Activated naive CD4-positive, alpha-beta T cell treated with Interleukin-2 at 50 U/mL for 16 hours (primary cell): ENCODE measurements around the gene PLXDC2.

ENCODE experiments used
- DNase-seq: peaks from one replicate; pipeline ENCODE4 v3.0.0-alpha.2; 2020

The PLXDC2 gene

GRCh38 chr10:19817231-19817933, 1.1 kb downstream of the PLXDC2 start:
- DNase-seq: no peak

- DNase-seq: no peak
Measured at GRCh38 chr10:19818876-19819275, 2.6 kb downstream of the PLXDC2 start.

- no peak for DNase-seq
Measured at GRCh38 chr10:19819419-19820033, 3.3 kb downstream of the PLXDC2 start.

DNA sequence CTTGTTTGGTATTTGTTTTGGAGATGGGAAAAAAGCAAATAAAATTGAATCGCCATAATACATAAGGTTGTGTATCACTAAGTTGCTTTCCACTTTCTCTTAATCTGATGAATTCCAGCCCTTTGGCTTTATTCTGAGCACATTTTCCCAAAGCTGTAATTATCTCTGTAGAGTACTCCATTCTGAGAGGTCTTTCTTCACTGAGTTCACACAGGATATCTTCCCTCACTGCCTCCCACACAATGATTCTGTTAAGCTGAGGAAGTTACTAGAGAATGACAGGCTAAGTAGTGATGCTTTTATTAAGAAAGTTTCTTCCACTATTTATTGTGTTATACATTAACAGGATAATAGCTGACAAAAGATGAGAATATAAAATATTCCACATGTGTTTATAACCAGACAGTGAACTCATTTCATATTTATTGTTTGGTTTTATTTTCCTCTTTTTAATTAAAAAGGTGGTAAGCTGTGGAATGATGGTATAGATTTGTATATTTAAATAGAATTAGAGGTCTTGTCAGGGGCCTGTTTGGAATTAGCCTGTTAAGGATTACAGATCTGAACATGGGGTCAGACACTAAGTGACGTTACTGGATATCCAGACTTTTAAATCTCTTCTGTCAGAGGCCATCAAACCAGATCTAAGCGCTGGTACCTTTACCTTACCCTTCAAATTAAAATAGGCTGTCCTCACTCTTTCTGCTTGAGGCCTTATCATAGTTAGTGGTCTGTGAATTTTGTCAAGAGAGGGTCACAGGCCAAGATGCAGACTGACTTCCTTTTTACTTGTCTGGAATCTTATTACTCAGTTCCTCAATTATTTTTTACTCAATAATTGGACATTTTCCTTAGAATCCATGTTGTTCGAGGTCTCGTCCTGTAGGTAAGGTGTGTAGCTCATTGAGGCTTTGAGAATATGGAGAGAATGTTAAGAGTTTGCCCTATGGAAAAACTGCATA, 8.4 kb downstream of the PLXDC2 start:
- no peak for DNase-seq

DNA sequence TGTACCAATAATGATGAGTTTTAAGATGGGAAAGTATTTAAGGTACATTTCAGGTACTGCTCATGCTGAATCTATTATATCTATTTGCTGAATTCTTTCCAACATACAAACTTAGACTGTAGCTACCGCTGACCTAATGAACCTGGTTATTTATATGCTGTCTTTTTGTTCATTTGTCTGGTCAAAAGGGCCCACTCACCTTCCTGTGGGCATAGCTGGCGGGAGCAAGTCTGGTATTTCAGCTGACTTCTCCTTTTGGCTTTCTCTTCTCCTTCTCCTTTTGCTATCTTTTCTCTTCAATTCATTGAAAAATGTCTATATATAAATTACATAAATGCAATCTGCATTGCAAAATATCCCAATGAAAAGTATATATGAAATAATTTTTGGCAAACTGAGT, 9.5 kb downstream of the PLXDC2 start:
- DNase-seq: no peak

DNA sequence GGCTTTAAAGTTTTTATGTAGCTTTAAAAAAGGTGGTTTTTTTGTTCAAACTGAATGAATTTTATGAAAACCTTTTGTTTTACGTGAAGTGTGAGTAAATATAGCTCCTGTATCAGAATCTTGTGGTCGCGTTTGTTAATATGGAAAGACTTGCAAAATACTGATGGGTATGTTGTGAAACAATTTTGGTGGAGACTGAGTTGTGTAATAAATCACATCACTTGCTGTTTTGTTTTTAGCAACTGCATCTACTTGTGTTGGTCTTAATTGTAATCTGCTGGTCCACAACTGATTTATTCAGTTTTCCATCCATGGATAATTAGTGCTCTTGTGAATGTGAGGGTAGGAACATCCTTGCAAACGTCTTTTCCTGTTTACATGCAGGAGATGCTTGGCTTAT, 10.5 kb downstream of the PLXDC2 start:
- DNase-seq: no peak

- no peak for DNase-seq
Measured at GRCh38 chr10:19828278-19829049, 12.2 kb downstream of the PLXDC2 start.

DNA sequence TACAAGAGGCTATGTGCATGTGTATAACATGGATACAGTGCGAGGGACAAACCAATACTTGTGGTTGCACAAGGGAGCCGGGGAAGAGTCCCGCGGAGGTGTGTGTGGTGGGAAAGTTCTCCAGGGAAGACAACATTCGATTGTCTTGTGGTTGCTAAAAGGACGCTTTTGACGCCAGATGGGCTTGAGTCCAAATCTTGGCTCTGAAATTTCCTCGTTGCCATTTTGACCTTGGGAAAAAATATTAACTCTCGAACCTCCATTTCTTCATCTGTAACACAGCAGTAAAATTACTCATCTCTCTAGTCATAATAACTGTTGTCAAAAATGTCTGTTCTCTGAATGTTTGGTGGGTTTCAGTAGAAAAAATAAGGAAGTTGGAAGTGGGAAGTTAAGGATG, 16.5 kb downstream of the PLXDC2 start:
- no peak for DNase-seq

DNA sequence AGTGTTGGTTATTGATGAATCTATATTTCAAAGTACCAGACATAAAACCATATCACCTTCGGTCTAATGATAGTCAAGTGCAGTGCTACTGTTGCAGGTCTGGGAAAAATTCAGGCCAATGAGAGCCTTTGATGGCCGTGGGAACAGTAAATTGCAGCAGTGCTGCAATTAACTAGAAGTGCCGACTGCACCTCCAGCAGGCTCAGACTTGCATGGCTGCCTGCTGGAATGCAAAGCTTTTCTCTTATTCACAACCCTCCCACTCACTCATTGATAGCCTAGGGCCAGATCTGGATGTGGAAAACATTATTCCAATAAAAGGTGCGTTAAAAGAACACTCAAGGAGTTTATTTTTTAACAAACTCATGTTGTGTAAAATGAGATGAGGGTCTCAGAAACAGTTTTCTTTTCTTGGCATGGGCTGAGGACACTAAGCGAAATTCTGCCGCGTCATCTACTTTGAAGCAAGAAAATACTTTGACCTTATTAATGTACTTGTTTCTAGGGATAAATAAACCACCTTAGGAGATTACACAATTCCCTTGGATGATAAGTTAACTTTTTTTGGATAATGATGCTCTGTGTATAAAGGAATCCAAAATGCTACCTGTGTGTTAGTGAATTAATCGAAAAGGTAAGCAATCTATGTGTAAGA, 17.1 kb downstream of the PLXDC2 start:
- no peak for DNase-seq

- DNase-seq: no peak
Measured at GRCh38 chr10:19835952-19836351, 19.7 kb downstream of the PLXDC2 start.

DNA sequence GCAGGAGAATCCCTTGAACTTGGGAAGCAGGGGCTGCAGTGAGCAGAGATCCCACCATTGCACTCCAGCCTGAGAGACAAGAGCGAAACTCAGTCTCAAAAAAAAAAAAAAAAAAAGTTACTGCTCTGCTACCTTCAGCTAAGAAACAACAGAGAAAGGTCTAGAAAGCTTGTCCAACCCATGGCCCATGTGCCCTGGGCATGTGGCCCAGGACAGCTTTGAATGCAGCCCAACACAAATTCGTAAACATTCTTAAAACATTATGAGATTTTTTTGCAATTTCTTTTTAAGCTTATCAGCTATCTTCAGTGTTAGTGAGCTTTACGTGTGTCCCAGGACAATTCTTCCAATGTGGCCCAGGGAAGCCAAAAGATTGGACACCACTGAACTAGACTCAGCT, 22.9 kb downstream of the PLXDC2 start:
- DNase-seq: no peak

GRCh38 chr10:19839552-19839951, 23.3 kb downstream of the PLXDC2 start:
- no peak for DNase-seq

DNA sequence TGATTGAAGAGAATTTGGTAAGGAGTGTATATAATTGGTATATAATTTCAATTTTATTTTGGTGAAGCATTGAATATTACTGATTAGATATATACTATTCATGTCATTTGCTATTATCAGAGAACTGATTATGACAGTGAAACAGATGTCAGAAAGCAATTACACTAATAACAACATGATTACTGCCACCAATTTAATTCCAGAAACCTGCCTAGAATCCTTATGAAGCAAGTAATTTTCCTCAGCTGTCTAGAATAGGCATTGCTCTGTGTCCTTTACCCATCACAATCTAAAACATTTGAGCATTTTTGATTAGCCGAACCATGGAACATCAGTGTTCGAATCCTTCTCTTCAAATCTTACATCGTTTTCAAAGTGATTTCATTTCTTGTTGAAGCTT, 24.5 kb downstream of the PLXDC2 start:
- no peak for DNase-seq

DNA sequence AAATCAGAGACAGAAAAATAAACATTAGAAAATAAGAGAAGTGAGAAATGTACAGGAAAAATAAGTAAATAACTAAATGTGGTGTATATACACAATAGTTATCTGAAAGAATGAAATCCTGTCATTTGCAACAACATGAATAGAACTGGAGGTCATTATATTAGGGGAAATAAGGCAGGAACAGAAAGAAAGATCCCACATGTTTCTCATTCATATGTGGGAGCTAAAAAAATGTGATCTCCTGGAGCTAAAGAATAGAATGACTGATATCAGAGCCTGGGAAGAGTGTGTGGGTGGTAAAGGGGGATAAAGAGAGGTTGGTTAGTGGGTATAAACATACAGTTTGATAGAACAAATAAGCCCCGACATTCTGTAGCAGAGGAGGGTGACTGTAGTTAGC, 27.3 kb downstream of the PLXDC2 start:
- DNase-seq: no peak

DNA sequence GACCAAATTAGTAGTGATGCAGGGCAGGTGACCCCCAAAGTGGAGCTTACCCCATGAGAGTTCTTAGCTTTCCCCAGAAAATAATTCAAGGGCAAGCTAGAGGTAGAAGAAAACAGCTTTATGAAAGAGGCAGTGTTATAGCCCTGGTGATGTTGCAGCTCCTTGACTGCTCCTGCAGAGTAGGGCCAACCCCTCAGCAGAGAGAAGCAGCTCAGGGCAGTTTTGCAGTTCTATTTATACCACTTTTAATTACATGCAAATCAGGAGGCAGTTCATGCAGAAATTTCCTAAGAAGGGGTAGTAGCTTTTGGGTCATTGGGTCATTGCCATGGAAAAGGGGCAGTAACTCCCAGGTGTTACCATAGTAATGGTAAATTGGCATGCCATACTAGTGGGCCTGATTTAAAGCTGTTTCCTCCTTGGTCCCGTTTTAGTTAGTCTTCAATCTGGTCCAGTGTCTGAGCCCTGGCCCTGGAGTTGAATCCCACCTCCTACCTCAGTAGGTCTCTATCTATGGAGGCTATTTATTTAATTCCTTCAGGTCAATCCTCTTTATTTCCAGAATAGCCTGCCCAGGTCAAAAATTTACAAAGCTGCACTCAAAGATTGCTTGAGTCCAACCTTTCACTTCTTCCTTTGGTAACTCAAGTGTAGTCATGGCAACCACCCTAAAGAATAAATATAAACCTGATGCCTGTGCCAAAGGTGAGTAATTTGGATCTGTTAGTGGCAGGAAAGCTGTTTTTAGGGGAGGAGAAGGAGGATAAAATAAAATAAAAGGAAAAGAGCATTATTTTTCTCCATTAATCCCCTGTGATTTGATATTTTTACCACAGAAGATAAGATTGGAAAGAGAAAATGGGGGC, 29.5 kb downstream of the PLXDC2 start:
- no peak for DNase-seq

GRCh38 chr10:19847321-19847720, 31.1 kb downstream of the PLXDC2 start:
- no peak for DNase-seq

DNA sequence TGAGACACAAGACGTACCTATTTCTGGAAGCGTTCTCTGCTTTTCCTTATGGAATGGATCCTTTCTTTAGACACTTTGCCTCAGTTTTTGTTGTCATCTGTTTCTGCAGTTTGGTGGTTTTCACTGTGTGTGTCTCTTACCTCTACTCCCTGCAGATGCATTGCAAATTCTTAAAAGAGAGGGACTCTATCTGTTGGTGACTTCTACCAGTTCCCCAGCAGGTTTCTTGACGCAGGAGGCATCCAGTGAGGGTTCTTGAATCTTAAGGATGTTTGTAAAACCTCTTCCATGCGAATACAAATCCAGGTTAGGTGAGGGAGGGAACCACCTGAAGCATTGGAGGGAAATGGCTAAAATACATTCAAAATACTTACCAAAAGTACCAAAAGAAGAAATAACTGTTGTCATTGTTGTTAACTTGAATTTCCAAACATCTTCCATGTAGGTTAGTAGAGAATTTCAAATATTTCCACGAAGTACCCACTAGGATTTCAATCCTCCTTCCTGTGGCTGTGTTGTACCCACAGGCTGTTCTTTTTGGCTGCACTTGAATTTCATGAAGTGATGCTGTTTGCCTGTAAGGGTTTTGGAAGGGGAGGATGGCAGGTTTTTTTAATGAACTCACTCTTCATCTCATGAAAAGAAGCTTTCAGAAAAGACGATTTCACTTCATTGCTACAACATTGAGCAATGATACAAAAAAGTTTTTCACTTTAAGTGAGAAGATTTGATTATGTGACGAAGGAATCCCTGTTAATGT, 32.2 kb downstream of the PLXDC2 start:
- DNase-seq: no peak

DNA sequence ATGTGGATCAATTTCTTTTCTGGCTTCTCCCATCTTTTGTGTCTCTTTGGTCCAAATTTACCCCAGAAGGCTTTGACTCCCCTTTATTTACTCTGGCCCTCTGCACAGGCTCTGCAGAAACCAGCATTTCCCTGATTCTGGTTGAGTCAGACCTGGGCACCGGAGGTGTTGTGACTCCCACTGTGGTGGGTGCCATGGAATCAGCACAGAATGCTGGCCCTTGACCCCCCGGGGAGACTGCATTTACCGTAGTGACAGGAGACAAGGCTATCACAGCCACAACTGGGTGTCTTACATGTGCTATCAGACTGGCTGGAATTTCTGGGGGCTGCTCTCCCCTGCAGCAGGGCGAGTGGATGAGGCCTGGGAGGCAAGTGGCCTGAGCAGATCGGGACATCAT, 37.6 kb downstream of the PLXDC2 start:
- DNase-seq: no peak

DNA sequence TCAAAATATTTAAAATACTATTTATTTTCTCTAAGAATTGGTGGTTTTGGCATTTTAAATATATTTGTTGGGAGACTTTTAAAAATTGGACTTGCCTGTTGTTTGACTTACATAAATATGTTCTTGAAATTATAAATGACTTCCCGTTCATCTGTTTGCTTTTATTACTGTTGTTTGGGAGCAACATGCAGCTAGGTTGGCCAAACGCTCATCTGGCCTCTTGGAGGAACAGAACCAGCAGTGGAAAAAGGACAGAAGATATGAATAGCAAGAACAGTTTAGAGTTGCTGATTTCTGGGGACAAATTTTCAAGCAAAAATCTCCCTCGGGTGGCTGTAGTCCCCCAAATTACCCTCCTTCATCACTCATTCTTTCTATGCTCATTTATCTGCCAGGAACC, 41.6 kb downstream of the PLXDC2 start:
- no peak for DNase-seq

DNA sequence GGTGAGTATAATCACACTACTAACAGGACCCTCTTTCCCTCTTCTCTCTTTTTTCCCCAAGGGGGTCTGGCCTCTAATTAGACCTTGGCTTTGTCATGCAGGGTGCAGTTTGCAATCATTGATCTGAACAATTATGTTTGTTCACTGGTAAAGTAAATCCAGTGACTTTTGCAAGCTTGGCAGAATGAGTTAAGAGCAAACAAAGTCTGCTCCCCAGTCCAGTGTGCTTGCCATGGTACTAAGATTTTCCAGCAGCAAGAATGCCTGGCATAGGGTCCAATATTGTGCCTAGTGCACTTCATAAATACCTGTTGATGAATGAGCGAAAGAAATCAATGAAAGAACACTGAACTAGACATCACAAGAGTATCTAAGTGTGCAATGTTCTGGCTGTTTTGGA, 43.9 kb downstream of the PLXDC2 start:
- DNase-seq: no peak
